Neural progenitor cell (in vitro differentiated cells): ENCODE measurements around the gene LRRC8D. TPM values are rescaled to one million over a fixed set of nuclear protein-coding genes. Genes with fewer than 3 reads are reported as not detected.

ENCODE experiments used
- DNase-seq: peaks from one replicate; pipeline ENCODE4 v3.0.0-alpha.2; 2016; ENCODE audit warnings: low spot score
- H2AFZ ChIP-seq: fragments of 200-600 bp; sonication (generic); replicated peaks from 2 replicates; pipeline ENCODE4 v1.6.1; 2016; ENCODE audit warnings: antibody characterized with exemption
- H3F3A ChIP-seq: fragments of 200-600 bp; sonication (generic); 2 replicates; pipeline ENCODE4 v1.6.1; 2016; ENCODE audit warnings: antibody characterized with exemption, low read depth
- H3K27ac ChIP-seq: fragments of 200-600 bp; sonication (generic); 2 replicates; pipeline ENCODE4 v1.5.1; 2016; ENCODE audit warnings: mild to moderate bottlenecking
- H3K27me3 ChIP-seq: fragments of 200-600 bp; sonication (generic); 2 replicates; pipeline ENCODE4 v1.6.1; 2016; ENCODE audit warnings: mild to moderate bottlenecking, moderate library complexity
- H3K36me3 ChIP-seq: fragments of 200-600 bp; sonication (generic); 2 replicates; pipeline ENCODE4 v1.5.1; 2016
- H3K4me1 ChIP-seq: fragments of 200-600 bp; sonication (generic); 2 replicates; pipeline ENCODE4 v1.6.1; 2016; ENCODE audit warnings: mixed run types
- H3K4me2 ChIP-seq: fragments of 200-600 bp; sonication (generic); 2 replicates; pipeline ENCODE4 v1.6.1; 2016
- H3K4me3 ChIP-seq: fragments of 200-600 bp; sonication (generic); 2 replicates; pipeline ENCODE4 v1.5.1; 2016
- H3K79me2 ChIP-seq: fragments of 200-600 bp; sonication (generic); 2 replicates; pipeline ENCODE4 v1.6.1; 2016; ENCODE audit warnings: low read depth
- H3K9ac ChIP-seq: fragments of 200-600 bp; sonication (generic); 2 replicates; pipeline ENCODE4 v1.6.1; 2016
- H3K9me3 ChIP-seq: fragments of 200-600 bp; sonication (generic); 2 replicates; pipeline ENCODE4 v1.5.1; 2016; ENCODE audit warnings: low read depth
- H4K20me1 ChIP-seq: fragments of 200-600 bp; sonication (generic); 2 replicates; pipeline ENCODE4 v1.6.1; 2016; ENCODE audit warnings: low read depth
- H3K27ac Mint-ChIP-seq: 3 replicates; pipeline ENCODE4 v1.8.0; 2021; ENCODE audit warnings: mixed read lengths
- H3K27me3 Mint-ChIP-seq: 2 replicates; pipeline ENCODE4 v1.8.0; 2022; ENCODE audit warnings: low read depth, mild to moderate bottlenecking, inconsistent platforms, moderate library complexity, mixed read lengths; ENCODE audit not compliant: insufficient read depth
- H3K36me3 Mint-ChIP-seq: 3 replicates; pipeline ENCODE4 v1.8.0; 2021; ENCODE audit warnings: mixed read lengths
- H3K4me1 Mint-ChIP-seq: 3 replicates; pipeline ENCODE4 v1.8.0; 2021; ENCODE audit warnings: mixed read lengths
- H3K4me3 Mint-ChIP-seq: 3 replicates; pipeline ENCODE4 v1.8.0; 2021; ENCODE audit warnings: mild to moderate bottlenecking, moderate library complexity, mixed read lengths
- H3K9me3 Mint-ChIP-seq: 3 replicates; pipeline ENCODE4 v1.8.0; 2020; ENCODE audit warnings: mixed read lengths
- EZH2 ChIP-seq: fragments of 200-600 bp; sonication (generic); IDR thresholded peaks from 2 replicates; pipeline ENCODE4 v1.6.1; 2017; ENCODE audit warnings: antibody characterized with exemption, mild to moderate bottlenecking, moderate library complexity
- EZH2phosphoT487 ChIP-seq: fragments of 200-600 bp; sonication (generic); IDR thresholded peaks from 2 replicates; pipeline ENCODE4 v1.6.1; 2017; ENCODE audit warnings: antibody characterized with exemption
- total RNA-seq: library from RNA; depleted of rRNA; stranded (reverse); fragments of >200 nt; gene quantifications from 2 replicates; pipeline ENCODE4 v1.2.3, GENCODE V29; 2015; ENCODE audit warnings: low replicate concordance
- TF ChIP-seq, protein P1 (sequence below): fragments of 200-600 bp; sonication (generic); IDR thresholded peaks from 2 replicates; pipeline ENCODE4 v1.5.1; 2017; ENCODE audit warnings: antibody characterized with exemption, mild to moderate bottlenecking

LRRC8D gene
- total RNA-seq, 1 donor from 2014 or later, result 55.7 TPM

DNA sequence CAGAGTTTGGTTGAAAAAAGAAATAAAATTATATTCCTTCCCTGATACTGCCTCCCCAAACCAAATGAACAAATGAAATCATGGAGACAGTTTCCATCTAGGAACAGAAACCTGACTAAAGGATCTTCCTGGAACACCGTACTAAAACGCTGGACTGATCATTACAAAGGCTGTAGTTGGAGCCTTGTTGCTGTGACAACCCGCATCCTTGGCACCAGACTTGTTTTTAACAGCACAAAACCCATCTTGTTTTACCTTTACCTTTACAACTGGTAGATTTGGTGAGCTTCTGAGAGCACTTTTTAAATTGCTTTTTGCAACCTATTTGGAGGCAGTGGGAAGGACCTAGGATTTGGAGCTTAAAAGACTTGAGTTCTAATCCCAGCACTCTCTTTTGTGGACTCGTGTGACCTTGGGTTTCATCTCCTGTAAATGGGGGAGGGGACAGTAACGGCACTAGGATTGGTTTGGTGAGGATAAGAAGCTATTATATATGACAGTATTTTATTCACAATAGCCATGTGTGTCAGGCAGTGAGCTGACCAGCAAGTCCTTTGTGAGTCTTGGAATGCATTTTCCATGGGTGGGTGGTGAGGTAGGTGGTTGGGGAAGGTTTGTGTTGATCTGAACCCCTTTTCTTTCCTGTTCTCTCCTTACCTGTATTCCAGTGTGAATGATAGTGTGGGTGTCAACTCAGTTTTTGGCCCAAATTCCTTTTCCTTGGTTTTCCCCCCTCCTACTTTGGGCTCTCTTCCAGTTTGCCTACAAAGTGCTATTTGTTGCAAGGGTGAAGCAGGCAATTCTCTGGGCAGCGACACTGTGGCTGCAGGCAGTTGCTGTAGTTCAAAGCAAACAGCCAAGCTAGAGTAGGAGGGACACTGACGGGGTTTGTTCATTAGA lies 12.6 kb downstream of the LRRC8D start:
- H3K27ac ChIP-seq, result no peak overlapping the region
- H3F3A ChIP-seq, result peaks cover 9% of the 10 kb centered on the region
- H3K9me3 Mint-ChIP-seq, result no peaks in the 10 kb centered on the region
- no peaks in the 10 kb centered on the region for H3K36me3 Mint-ChIP-seq
- no peak overlapping the region for H3K9ac ChIP-seq
- peaks cover 71% of the 10 kb centered on the region for H3K4me1 Mint-ChIP-seq
- no peak overlapping the region for H3K27ac Mint-ChIP-seq
- H2AFZ ChIP-seq, result no peak overlapping the region
- no peaks in the 10 kb centered on the region for H3K27me3 Mint-ChIP-seq
- no peaks in the 10 kb centered on the region for H3K36me3 ChIP-seq
- H3K4me3 Mint-ChIP-seq, result peak overlapping the region; percentile 25
- H3K79me2 ChIP-seq, result peaks cover 98% of the 10 kb centered on the region
- no peaks in the 10 kb centered on the region for H3K27me3 ChIP-seq
- DNase-seq, result no peak
- TF ChIP-seq EZH2phosphoT487, result no peak
- no peak overlapping the region for H3K4me2 ChIP-seq
- H4K20me1 ChIP-seq, result peaks cover 98% of the 10 kb centered on the region
- no peaks in the 10 kb centered on the region for H3K9me3 ChIP-seq
- H3K4me3 ChIP-seq, result no peak overlapping the region
- H3K4me1 ChIP-seq, result peaks cover 51% of the 10 kb centered on the region

DNA sequence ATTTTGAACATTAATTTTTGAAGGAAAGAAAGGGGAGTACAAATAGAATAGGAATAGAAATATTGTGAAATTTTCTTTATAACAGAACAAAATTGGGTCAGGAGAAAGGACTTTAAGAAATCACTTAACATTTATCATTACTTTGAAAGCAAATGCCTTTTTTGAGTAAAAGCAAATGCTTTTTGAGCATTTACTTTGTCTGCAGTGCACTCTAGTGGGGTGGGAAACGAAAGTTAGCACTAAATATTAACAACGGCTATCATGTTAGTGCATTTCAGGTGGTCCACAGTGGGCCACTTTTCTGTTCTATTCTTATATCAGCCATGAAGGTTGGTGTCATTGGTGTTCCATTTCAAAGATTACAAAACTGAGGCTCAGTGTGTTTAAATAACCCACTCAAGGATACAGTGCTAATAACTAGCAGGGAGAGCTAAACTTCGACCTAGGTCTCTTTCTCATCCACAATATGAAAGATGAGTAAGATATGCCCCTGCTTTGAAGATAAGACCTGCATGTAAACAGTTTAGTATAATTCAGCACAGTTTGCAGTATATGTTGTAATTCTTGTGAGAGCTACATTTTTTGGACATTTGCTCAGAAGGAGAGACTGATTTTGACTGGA lies 13.4 kb downstream of the LRRC8D start:
- Mint-ChIP-seq H3K9me3 (no peaks in the 10 kb centered on the region), H3K4me3 (no peak overlapping the region)

DNA sequence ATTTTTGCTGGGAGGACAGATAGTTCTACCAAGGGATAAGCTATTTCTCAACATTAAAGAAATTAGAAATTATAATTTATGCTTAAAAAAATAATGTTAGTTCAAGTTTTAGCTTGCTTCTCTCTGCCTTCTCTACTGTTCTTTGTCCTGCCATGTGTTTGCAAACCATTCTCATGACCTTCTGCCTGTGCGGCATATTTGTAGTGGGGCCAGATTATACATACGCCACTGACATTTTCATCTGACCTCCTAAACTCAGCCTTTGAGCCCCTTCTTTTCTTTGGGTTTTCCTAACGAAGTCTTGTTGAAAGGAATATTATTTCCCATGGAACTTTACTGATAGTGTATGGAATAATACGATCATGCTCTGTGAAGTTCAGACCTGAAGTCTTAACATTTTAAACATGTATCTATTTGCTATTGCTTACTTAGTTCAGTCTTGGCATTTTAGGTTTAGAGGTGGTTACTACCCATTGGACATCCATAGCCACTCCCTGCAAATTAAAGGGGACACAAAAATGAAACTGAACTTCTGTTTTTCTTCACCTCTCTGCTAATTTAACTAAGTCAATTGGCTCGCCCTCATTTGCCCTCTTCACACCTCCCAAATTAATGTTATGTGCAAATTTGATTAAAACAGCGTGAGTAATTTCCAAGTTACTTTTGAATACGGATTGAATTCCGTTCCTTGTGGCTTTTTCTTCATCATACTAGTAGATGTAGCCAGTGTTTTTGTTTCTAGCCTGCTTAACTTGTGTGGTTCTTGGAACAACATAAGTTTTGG lies 15.6 kb downstream of the LRRC8D start:
- Mint-ChIP-seq H3K27ac (no peak overlapping the region), H3K4me1 (peaks cover 75% of the 10 kb centered on the region), H3K36me3 (peaks cover 2% of the 10 kb centered on the region), H3K4me3 (no peak overlapping the region), H3K27me3 (no peaks in the 10 kb centered on the region), H3K9me3 (no peaks in the 10 kb centered on the region)
- Histone ChIP-seq H3K4me2 (peak overlapping the region; percentile 1), H3K27ac (no peak overlapping the region), H3K36me3 (no peaks in the 10 kb centered on the region), H2AFZ (no peak overlapping the region), H3F3A (peaks cover 5% of the 10 kb centered on the region), H3K27me3 (no peaks in the 10 kb centered on the region), H3K79me2 (peaks cover 92% of the 10 kb centered on the region), H3K4me1 (peaks cover 45% of the 10 kb centered on the region), H3K4me3 (no peak overlapping the region), H4K20me1 (peaks cover 100% of the 10 kb centered on the region), H3K9ac (no peak overlapping the region), H3K9me3 (no peaks in the 10 kb centered on the region)
- no peak for DNase-seq
- TF ChIP-seq, protein P1, sequence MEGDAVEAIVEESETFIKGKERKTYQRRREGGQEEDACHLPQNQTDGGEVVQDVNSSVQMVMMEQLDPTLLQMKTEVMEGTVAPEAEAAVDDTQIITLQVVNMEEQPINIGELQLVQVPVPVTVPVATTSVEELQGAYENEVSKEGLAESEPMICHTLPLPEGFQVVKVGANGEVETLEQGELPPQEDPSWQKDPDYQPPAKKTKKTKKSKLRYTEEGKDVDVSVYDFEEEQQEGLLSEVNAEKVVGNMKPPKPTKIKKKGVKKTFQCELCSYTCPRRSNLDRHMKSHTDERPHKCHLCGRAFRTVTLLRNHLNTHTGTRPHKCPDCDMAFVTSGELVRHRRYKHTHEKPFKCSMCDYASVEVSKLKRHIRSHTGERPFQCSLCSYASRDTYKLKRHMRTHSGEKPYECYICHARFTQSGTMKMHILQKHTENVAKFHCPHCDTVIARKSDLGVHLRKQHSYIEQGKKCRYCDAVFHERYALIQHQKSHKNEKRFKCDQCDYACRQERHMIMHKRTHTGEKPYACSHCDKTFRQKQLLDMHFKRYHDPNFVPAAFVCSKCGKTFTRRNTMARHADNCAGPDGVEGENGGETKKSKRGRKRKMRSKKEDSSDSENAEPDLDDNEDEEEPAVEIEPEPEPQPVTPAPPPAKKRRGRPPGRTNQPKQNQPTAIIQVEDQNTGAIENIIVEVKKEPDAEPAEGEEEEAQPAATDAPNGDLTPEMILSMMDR, result no peak

More for the DNA sequence above, 13.4 kb downstream of the LRRC8D start:
- Histone ChIP-seq H3K36me3 (no peaks in the 10 kb centered on the region), H3K9ac (no peak overlapping the region), H3K4me2 (no peak overlapping the region), H3K9me3 (no peaks in the 10 kb centered on the region), H3K4me3 (no peak overlapping the region), H3K27me3 (no peaks in the 10 kb centered on the region), H4K20me1 (peaks cover 98% of the 10 kb centered on the region), H2AFZ (no peak overlapping the region), H3F3A (peaks cover 9% of the 10 kb centered on the region), H3K4me1 (peaks cover 51% of the 10 kb centered on the region), H3K27ac (no peak overlapping the region), H3K79me2 (peaks cover 98% of the 10 kb centered on the region)
- no peaks in the 10 kb centered on the region for H3K27me3 Mint-ChIP-seq
- H3K27ac Mint-ChIP-seq, result no peak overlapping the region
- no peaks in the 10 kb centered on the region for H3K36me3 Mint-ChIP-seq
- no peak for DNase-seq
- peaks cover 75% of the 10 kb centered on the region for H3K4me1 Mint-ChIP-seq
- no peak for TF ChIP-seq EZH2
- TF ChIP-seq, protein P1, result no peak
- TF ChIP-seq EZH2phosphoT487, result no peak
